ENCODE measurements around the gene SPATA12. TPM values are rescaled to one million over a fixed set of nuclear protein-coding genes. Genes with fewer than 3 reads are reported as not detected.

Gene SPATA12
- total and polyA plus RNA-seq, 2 of the 8 experiments (the other 6 are each of a cell fraction or from before 2014, with no cell fraction given), result 0.19 to 0.97 TPM

- H2BK5ac ChIP-seq (ENCODE audit: low read depth, low read length), result no peak overlapping the region
- H4K91ac ChIP-seq (replicated peaks; ENCODE audit: insufficient read length, low read length), result no peak overlapping the region
- H3K4me3 ChIP-seq (ENCODE audit: extremely low read depth in 1 of 4, insufficient read depth in 2 of 4, low read depth in 3 of 4, low read length in 4 of 4), result no peak overlapping the region
- no peak overlapping the region for H3K4ac ChIP-seq (replicated peaks; ENCODE audit: insufficient read length, low read depth, low read length)
- H3K23me2 ChIP-seq (ENCODE audit: low read depth, low read length), result no peaks in the 10 kb centered on the region
- H4K8ac ChIP-seq (ENCODE audit: extremely low read depth, insufficient read depth, low read length), result no peak overlapping the region
- H2AK5ac ChIP-seq (ENCODE audit: low read depth, low read length), result no peak overlapping the region
- DNase-seq (ENCODE audit: low read depth in 1 of 2, low spot score in 2 of 2) (no peak), FAIRE-seq (no peak)
- H3K14ac ChIP-seq (ENCODE audit: insufficient read length), result no peak overlapping the region
- H3K56ac ChIP-seq (replicated peaks; ENCODE audit: insufficient read length, low read depth, low read length), result no peak overlapping the region
- WGBS, 2 experiments (ENCODE audit: extremely low coverage in 1 of 2, insufficient coverage in 1 of 2, insufficient read length in 1 of 2, insufficient replicate concordance in 2 of 2, low coverage in 1 of 2, low lambda C conversion rate in 2 of 2, missing lambda C conversion rate in 1 of 2), result 87% methylated on average over 4 of the region's 4 CpGs; no CpG with 5 or more reads in 1 of the 2 experiments
- H2BK15ac ChIP-seq (ENCODE audit: low read length), result no peak overlapping the region
- no peak overlapping the region for H2BK20ac ChIP-seq (ENCODE audit: low read length)
- H2BK12ac ChIP-seq (ENCODE audit: low read depth, low read length), result peak overlapping the region; percentile 50; the same call in 1 of the 2 replicates
- H3K9ac ChIP-seq (replicated peaks in 1 of 4; ENCODE audit: extremely low read depth in 1 of 4, low read depth in 3 of 4, low read length in 3 of 4), result no peak overlapping the region
- peak overlapping the region; percentile 0 to 3; a peak in 1 of 4 replicates for H3K4me2 ChIP-seq (ENCODE audit: insufficient read depth in 1 of 2, low read depth in 2 of 2, low read length in 2 of 2)
- no peak overlapping the region for H4K5ac ChIP-seq (ENCODE audit: insufficient read length, low read depth, low read length)
- TF ChIP-seq YY1 (IDR thresholded peaks at IDR 0.05; ENCODE audit: low read depth, low read length), result no peak
- TF ChIP-seq POU5F1 (IDR thresholded peaks at IDR 0.05; ENCODE audit: low read depth, low read length), result no peak
- no peak for TF ChIP-seq TEAD4 (IDR thresholded peaks at IDR 0.05; ENCODE audit: low read depth, low read length)
- TF ChIP-seq JUND (IDR thresholded peaks at IDR 0.05; ENCODE audit: low read length), result no peak
- no peak for TF ChIP-seq RFX5 (IDR thresholded peaks at IDR 0.05; ENCODE audit: borderline replicate concordance, low read depth, low read length)
- TF ChIP-seq TAF7 (optimal IDR thresholded peaks at IDR 0.05; ENCODE audit: borderline replicate concordance, low read depth, low read length), result no peak
- TF ChIP-seq SUZ12 (IDR thresholded peaks at IDR 0.05; ENCODE audit: low read length), result no peak
- H3K27ac ChIP-seq (ENCODE audit: low read depth, low read length), result peak overlapping the region; percentile 30; the same call in 1 of the 2 replicates
- H3K23ac ChIP-seq (ENCODE audit: insufficient read length), result no peak overlapping the region
- peaks cover 0 to 8% (median 3%) of the 10 kb centered on the region in 4 experiments; a peak in 3 of 8 replicates for H3K36me3 ChIP-seq (ENCODE audit: control insufficient read depth in 2 of 4, insufficient read depth in 4 of 4, low read length in 3 of 4)
- no peaks in the 10 kb centered on the region for H3K27me3 ChIP-seq (replicated peaks in 1 of 4; ENCODE audit: control insufficient read depth in 3 of 4, extremely low read depth in 1 of 4, insufficient read depth in 3 of 4, low read length in 3 of 4)
- ChIA-PET POLR2A (ENCODE audit: partially characterized antibody) (interaction anchor here (1.0 to 2.9 kb wide), 5 partner anchors 10 to 58 kb away, joined by 3 to 19 read pairs (median 4); no protein-coding TSS in a partner anchor), CTCF (ENCODE audit: partially characterized antibody) (interaction anchor here (0.9 to 5.1 kb wide), 14 partner anchors 10 to 115 kb away, joined by 3 to 44 read pairs (median 7); no protein-coding TSS in a partner anchor)
- H3K79me2 ChIP-seq (ENCODE audit: control insufficient read depth in 1 of 2, insufficient read depth in 2 of 2, low read length in 2 of 2), result no peaks in the 10 kb centered on the region
- no peak overlapping the region for H2BK120ac ChIP-seq (replicated peaks; ENCODE audit: low read depth, low read length)
- peaks cover 0 to 12% (median 6%) of the 10 kb centered on the region in 4 experiments; a peak in 4 of 7 replicates for H3K4me1 ChIP-seq (replicated peaks in 1 of 4; ENCODE audit: control insufficient read depth in 3 of 4, insufficient read depth in 4 of 4, low read length in 3 of 4)
- no peak overlapping the region for H2AFZ ChIP-seq (ENCODE audit: low read length)
- H3K18ac ChIP-seq (ENCODE audit: extremely low read depth, low read length), result no peak overlapping the region
- no peaks in the 10 kb centered on the region for H3K9me3 ChIP-seq (ENCODE audit: insufficient read depth in 2 of 2, low read depth in 1 of 2, low read length in 1 of 2)
- no peaks in the 10 kb centered on the region for H4K20me1 ChIP-seq (replicated peaks in 1 of 2; ENCODE audit: control insufficient read depth in 1 of 2, insufficient read depth in 2 of 2, low read length in 2 of 2)
- peaks cover 3% of the 10 kb centered on the region; the same call in 1 of the 2 replicates for H3K79me1 ChIP-seq (ENCODE audit: low read depth, low read length)
Measured at GRCh38 chr3:57110214-57110613, 49.8 kb downstream of the SPATA12 start.
